Globus pallidus (tissue), 1 donor: ENCODE results near the gene HACD2.
A peak's percentile ranks its signal among the peaks of the same experiment; 100 is the strongest.
"Not testable (repeated sequence)": the region's sequence is repeated elsewhere in the genome, so short reads cannot be mapped to it uniquely, and the experiment has no call there.

Source experiments
- DNase-seq: peaks from one replicate; pipeline ENCODE4 v3.0.0-alpha.2; 2015; ENCODE audit warnings: low spot score

HACD2 gene

GRCh38 chr3:123523023-123523412 is 61.8 kb downstream of the HACD2 start:
- DNase-seq: no peak

- no peak for DNase-seq
Observed at GRCh38 chr3:123522320-123523022, 62.4 kb downstream of the HACD2 start.

DNA sequence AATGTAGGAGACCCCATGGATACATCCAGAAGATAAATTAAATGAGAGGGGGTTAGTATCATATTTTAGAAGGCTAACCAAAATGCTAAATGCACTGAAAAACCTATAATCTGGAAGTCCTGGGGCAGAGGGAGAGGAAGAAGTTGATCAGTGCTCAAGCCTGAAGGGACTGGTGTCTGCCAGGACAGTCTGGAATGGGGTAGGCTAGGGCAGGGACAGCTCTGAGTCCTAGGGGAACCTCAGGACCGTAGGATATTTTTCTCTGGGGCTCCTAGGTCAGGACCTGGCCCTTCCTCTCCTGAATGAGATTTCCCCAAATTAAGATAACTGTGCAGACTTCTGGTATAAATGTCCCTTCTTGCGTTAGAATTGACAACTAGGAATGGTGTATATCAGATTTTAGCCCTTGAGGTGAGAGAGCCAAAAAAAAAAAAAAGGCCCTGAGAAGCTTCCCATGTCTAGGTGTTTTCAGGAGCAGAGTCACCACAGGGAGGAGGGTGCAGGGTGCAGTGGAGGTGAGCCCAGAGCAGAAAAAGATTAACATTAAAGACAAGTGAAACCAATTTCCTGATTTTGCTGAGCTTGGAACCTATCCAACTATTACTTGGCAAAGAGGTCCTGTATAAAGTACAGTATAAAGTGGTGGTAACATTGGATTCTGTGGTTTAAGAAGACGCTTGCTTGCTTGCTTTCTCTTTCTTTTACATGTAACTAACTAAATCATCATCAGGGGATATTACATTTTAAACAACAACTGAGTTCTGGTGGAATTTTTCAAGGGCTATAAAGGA is 63.5 kb downstream of the HACD2 start:
- no peak for DNase-seq

DNA sequence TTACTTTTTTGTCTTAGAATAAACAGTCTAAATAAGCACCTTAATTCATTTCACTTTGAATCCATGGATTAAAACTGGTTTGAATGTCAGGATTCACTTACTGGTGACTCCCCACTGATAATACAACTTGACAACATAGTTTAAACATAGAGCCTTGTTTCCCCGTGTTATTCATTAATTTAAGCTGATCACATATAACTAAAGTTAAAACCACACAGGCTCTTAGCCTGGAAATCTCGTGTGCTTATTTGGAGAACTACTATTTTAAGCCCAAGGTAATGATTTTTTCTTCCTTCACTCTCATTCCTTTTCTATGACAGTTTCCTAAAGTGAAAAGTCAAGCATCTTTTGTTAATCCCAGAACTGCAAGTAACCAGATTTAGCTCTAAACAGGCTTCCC is 64.2 kb downstream of the HACD2 start:
- DNase-seq: no peak

DNA sequence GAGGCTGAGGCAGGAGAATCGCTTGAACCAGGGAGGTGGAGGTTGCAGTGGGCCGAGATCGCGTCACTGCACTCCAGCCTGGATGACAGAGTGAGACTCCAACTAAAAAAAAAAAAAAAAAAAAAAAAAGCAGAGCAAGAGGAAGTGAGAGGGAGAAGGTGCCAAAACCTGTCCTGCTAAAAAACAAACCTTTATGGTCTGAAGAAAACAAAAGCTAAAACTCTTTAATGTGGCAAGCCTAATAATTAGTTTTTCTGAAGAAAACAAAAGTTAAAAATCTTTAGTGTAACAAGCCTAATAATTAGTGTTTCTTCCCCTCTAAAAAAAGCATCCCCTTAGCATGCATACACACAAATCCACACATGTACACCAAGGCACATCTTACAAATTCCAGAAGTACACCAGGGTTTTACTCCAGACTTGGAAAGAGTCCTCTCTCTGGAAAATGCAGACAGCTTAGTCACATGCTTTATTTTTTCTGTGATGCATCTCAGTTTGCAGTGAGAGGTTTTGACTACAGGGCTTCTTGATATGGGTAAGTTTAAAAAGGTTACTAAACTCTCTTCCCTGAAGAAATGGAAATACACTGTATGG is 65.9 kb downstream of the HACD2 start:
- DNase-seq: no peak

DNA sequence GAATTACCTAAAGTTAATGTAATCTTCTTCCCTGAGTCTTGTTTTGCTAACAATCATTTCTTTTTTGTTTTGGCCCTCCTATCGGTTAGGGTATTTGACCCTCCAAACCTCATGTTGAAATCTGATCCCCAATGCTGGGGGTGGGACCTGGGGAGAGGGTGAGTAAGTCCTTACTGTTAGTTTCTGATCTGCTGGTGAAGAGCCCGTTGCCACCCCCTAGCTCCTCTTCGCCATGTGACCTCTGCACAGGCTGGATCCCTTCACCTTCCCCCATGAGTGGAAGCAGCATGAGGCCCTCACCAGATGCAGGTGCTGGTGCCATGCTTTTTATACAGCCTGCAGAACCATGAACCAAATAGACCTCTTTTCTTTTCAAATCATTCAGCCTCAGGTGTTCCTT is 73.1 kb downstream of the HACD2 start:
- no peak for DNase-seq

DNA sequence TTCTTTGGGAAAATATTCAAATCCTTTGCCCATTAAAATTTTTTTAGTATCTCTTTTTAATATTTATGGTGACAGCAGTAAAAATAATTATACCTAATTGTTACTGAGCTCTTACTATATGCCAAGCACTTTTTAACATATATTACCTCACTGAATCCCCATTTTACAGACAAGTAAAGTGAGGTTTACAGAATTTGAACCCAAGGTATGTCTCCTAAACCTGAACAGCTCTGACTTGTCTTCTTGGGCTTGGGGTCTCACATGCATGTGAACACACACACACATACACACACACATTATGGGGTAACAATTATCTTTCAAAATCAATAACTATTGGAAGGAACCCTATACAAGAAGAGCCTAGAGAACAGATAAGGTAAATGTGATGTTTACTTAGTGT is 73.8 kb downstream of the HACD2 start:
- no peak for DNase-seq

GRCh38 chr3:123508178-123508577 is 76.7 kb downstream of the HACD2 start:
- no peak for DNase-seq

GRCh38 chr3:123505820-123506219 is 79.0 kb downstream of the HACD2 start:
- DNase-seq: no peak

DNA sequence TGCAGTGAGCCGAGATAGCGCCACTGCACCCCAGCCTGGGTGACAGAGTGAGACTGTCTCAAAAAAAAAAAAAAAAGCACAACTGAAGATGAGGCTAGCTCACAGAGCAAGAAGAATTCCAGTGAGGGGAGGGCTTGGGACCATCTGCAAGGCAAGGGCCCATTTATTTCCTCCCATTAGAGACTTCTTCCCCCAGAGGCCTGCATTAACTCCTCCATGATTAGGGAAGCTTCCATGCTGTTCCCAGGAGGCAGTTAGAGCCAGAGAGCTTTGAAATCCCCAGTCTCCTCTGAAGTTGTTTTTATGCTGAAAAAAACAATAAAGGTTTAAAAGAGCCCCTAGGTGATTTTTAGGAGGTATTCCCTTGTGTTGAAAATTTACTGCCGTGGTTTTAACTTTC is 81.7 kb downstream of the HACD2 start:
- no peak for DNase-seq

DNA sequence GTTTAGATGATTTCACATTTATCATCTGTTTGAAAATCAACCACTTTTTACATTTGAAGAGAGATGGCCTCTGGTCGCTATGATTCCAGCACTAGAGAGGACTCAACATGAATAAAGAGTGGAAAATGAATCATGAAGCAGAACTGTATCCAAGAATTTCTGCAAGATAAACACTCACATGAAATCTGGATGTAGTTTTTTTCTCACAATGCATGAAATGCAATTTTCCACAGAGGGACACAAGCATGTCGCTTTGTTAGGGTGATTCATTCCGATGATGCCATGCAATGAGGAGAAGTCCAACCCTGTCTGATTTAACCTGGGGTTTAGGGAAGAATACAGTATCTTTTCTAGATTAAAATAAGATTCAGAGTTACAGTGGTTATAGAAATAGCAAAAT is 85.5 kb downstream of the HACD2 start:
- no peak for DNase-seq

DNA sequence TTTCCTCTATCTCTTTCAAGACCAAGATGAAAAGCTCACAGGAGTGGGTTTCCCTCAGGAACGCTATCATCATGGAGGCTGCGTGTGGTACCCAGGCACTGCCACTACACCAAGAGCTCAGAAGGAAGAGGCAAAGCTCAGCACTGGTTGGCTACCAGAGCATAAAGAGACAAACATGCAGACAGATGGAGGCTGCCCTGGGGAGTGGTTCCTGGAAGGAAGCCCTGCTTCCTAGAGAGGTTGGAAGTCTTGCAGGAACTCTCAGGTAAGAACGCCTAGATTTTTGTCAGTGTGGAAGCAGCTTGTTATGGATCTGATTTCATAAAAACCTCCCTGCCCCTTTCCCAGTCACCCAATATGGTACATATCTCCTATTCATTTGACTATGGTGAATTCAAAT is 86.1 kb downstream of the HACD2 start:
- no peak for DNase-seq

DNA sequence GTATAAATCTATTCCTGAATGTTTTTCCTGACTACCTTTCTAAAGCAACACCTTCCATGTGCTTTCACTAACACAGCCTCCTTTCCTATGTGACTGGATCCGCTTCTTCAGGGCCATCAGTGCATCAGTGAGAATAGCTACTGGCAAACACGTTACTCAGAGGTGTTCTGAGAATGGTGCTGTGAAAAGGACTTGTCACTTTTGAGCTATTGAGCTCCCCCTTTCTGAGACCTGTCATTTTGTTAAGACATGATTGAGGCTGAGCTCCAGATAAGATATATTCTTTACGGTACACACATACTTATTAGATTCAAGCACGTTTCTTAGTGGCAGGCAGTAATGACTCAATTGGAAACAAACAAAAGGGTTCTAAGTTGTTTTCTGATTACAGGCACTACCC is 90.9 kb downstream of the HACD2 start:
- no peak for DNase-seq

DNA sequence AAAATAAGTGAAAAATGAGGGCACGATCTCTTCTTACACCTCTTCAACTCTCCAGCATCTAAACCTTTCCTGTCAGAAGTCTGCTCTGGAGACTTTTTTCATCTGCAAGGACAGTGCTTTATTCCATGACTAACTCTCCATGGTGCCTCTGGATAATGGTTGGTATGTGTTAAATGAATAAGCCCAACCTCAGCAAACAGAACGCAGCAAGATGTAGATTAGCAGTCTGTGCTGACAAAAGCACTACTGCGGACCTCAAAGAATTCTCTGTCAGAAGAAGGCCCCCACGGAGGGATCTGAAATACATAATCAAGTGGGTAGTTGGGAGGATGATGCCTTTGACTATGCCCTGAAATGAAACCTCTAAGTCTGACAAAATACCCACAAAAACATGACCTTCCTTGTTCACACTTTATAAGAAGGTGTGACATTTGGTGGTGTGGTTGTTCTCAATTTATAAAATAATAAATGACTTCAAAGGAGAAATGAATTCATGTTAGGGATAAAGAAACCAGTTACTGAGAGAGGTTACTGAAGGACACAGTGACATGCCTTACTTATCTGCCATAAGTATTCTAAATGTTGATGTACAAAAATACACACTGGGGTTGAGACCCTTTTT is 92.8 kb downstream of the HACD2 start:
- no peak for DNase-seq

- peak; percentile 71 for DNase-seq
Observed at GRCh38 chr3:123489400-123490004, 95.4 kb downstream of the HACD2 start.

GRCh38 chr3:123488645-123489347 is 96.1 kb downstream of the HACD2 start:
- no peak for DNase-seq

DNA sequence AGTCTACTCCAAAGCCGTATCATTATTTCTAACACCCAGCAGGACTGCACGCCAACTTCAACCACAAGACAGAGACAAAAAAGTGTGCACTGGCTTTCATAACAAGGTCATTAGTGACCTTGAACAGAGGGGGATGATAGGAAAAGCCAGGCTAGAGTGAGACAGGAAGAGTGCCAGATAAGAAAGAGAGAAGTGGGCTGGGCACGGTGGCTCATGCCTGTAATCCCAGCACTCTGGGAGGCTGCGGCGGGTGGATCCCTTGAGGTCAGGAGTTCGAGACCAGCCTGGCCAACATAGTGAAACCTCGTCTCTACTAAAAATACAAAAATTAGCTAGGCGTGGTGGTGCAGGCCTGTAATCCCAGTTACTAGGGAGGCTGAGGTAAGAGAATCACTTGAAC is 97.8 kb downstream of the HACD2 start:
- not testable (repeated sequence) for DNase-seq

DNA sequence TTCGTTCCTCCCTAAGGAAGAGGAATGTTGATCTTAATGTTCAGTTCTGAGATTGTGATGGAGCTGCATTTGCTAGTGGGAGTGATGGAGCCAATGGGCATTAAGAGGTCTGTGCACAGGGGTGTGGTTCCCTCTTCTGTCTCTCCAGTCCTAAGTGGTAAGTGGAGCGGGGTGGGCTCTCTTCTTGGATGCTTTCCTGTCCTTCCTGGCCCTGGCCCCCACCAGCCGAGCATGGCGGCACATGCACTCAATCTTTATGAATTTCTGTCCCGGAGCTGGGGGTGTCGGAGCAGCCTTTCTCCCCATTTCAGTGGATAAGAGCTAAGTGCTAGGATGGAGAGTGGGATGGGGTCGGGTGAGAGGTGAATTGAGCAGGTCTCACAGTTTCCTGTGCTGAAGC is 98.4 kb downstream of the HACD2 start:
- DNase-seq: no peak

DNA sequence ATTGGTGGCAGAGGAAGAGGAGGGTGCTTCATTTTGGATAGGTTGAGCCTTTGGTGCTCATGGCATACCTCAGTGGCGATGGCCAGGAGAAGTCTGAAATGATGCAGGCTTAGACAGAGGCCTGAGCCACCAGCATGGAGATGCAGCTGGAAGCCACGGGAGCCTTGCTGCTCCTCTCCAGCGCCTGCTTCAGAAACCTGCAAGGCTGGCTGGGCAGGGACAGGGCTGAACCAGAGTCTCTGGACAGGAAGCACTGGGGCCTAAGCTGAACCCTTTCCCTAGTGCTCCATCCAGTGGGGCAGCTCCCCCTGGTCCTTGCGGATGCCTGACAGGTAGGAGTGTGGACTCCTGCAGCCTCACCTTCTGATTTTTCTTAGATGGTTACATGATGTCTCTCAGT is 99.3 kb downstream of the HACD2 start:
- no peak for DNase-seq

DNA sequence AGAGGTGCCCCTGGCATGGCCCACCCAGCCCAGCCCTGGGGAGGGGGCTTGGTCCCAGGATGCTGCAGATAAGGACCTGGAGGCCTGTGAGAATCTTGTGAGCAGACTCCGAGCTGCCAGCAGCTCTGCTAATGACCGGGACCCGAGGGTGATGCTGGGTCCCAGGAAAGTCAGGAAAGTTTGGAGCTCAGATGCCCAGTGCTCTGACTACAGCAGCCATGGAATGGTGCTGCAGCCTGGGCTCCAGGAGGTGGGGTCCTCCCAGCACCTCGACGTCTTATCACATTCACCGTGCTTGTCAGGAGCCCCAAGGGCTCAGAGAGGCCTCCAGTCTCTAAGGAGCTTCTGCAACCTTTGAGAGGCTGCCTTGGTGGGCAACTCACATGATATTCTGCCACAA is 101.7 kb downstream of the HACD2 start:
- DNase-seq: no peak

- DNase-seq: no peak
Observed at GRCh38 chr3:123481722-123482457, 103.0 kb downstream of the HACD2 start.
